LNCaP clone FGC (cell line): ENCODE data around the gene TM7SF2.
A peak's percentile ranks its signal among the peaks of the same experiment; 100 is the strongest.

Source experiments
- DNase-seq: peaks from one replicate; pipeline ENCODE4 v3.0.0-alpha.2; 2011; ENCODE audit warnings: low read depth
- H3K4me3 ChIP-seq: 2 replicates; pipeline ENCODE4 v1.5.1; 2011; ENCODE audit warnings: mild to moderate bottlenecking, low read depth, low read length, control low read depth
- CTCF ChIP-seq: IDR thresholded peaks from 2 replicates; pipeline ENCODE4 v1.5.1; 2012; ENCODE audit warnings: mild to moderate bottlenecking; ENCODE audit not compliant: control insufficient read depth, insufficient read depth; ENCODE audit errors: extremely low read depth

The TM7SF2 gene

GRCh38 chr11:65133724-65134123 lies 22.1 kb downstream of the TM7SF2 start:
- H3K4me3 ChIP-seq = peak overlapping the region; percentile 100
- no peak for TF ChIP-seq CTCF
- DNase-seq = no peak

GRCh38 chr11:65134240-65134951 lies 22.7 kb downstream of the TM7SF2 start, which contains the start of gene SYVN1:
Gene SYVN1, minus strand, starts transcription at chr11:65134519. Its CDS starts 918 bp downstream, at chr11:65133601.
- peak; percentile 64 for DNase-seq
- no peak for TF ChIP-seq CTCF
- peak within 1 kb of the TSS; percentile 100 for H3K4me3 ChIP-seq

- TF ChIP-seq CTCF = no peak
- H3K4me3 ChIP-seq = peak overlapping the region; percentile 100
- DNase-seq = peak; percentile 100
Measured at GRCh38 chr11:65134952-65135632, 23.4 kb downstream of the TM7SF2 start.

- DNase-seq = no peak
- peak overlapping the region; percentile 100 for H3K4me3 ChIP-seq
- no peak for TF ChIP-seq CTCF
Measured at GRCh38 chr11:65135633-65136145, 24.0 kb downstream of the TM7SF2 start.

- no peak for DNase-seq
- no peak for TF ChIP-seq CTCF
- H3K4me3 ChIP-seq = no peak overlapping the region
Measured at GRCh38 chr11:65136515-65137096, 24.9 kb downstream of the TM7SF2 start.

- no peak overlapping the region for H3K4me3 ChIP-seq
- TF ChIP-seq CTCF = no peak
- DNase-seq = no peak
Measured at GRCh38 chr11:65141896-65142494, 30.3 kb downstream of the TM7SF2 start.
